NCI-H510A treated with DMSO at 0.1 percent for 48 hours (cell line): ENCODE measurements around the gene BCAR3.
"Not testable (repeated sequence)": the region's sequence is repeated elsewhere in the genome, so short reads cannot be mapped to it uniquely, and the experiment has no call there.

ENCODE experiments used
- DNase-seq: peaks from one replicate; lab custom pipeline; 2025; lab: John Stamatoyannopoulos, UW

BCAR3 gene

DNA sequence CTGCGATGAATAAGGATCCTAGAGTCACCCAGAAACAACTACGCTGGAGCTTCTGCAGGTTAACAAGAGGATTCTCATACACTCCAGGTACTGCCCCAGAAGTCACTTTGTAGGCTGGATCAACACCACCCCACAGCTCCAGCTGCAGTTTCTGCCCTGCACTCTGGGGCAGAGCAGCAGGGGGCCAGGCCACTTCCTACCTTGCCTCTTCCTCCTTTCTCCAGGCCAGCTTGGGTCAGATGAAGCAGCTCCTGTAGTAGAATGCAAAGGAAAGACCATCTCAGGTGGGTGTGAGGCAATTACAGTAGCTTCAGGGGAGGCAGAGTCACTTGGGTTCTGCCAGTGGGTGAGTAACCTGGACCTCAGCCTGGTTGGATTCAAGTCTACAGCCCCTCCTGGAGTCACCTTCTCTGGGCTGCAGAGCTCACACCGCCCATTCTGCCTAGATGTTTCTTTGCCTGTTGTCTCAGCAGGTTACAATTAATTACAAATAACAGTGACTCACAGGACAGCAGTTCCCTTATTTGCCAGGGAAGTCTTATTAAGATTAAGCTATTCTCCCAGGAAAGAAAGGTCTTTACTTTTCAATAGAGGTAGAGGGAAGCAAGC lies 24.4 kb upstream of the BCAR3 start:
- DNase-seq: peak; percentile 47

DNA sequence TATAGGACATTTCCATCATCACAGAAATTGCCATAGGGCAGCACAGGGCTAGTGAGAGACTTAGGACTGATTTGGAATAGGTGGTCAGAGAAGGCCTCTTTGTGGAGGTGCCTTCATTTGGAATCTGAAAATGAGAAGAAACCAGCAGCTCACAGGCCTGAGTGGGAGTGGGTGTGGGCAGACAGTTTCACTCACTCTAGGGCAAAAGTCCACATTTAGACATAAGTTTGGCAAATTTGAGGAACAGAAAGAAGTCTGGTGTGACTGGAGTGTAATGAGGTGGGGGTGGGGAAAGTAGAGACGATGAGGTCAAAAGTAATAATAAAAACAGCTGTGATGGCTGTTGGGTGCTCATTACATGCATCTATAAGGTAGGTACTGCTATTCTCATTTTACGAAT lies 22.4 kb upstream of the BCAR3 start:
- DNase-seq: no peak

DNA sequence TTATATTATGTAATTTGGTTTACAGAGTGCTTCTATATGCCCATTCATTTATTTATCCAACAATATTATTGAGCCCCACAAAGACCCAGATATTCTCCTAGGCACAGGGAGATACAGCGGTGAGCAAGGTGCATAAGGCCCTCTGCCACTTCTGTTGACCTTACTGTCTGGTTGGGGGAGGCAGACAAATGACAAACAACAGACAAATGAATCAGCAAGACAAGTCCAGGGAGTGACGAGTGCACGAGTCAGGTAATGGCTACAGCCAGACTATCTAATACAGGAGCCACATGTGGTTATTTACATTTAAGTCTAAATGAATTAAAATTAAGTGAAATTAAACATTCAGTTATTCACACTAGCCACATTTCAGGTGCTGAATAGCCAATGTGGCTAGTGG lies 22.0 kb upstream of the BCAR3 start:
- DNase-seq: peak; percentile 75

DNA sequence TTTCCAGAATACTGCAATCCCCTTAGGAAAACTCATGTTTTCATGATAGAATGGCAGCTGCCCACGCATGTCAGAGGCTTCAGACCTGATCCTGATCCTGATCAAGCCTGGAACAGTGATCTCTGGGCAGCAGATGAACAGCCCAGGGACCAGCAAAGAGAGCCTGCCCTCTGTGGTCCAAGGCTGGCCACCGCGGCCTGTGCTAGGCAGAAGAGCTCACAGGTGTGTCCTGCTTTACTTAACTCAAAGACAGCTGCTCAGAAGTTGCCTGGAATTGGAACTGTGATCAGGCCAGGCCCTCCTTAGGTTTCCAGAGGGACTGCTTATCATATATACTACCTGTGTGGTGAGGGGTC lies 21.2 kb upstream of the BCAR3 start:
- peak; percentile 89 for DNase-seq

DNA sequence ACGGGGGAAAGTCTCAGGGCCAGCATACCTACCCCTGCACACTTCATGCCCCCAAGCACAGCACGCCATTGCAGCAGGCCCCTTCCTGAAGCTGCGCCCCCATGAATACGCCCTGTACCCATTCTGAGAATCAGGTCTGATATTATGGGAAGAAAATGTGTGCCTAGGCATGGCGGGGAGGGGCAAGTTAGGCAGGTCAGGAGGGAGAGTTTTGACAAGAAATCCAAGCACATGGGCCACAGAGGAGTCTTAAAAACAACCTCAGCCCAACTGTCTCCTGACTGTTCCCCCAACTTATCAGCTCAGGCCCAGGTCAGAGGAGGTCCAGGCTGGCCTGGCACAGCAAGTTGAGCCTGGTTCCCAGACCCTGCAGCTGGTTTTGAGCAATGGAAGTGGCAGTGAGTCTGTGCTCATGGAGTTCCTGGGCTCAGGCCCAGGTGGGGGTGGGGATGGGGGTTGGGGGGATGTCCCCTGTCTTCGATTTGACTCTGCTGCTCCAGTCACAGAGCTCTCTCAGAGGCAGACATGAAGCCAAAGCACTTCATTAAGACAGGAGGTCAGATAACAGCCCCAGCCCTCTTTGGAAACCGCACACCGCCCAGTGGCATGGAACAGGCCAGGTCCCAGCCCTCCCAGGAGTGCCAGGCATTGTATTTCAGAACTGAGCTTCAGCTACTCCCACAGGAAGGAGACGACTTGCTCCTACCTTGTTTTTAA lies 20.6 kb upstream of the BCAR3 start:
- DNase-seq: peak; percentile 89

DNA sequence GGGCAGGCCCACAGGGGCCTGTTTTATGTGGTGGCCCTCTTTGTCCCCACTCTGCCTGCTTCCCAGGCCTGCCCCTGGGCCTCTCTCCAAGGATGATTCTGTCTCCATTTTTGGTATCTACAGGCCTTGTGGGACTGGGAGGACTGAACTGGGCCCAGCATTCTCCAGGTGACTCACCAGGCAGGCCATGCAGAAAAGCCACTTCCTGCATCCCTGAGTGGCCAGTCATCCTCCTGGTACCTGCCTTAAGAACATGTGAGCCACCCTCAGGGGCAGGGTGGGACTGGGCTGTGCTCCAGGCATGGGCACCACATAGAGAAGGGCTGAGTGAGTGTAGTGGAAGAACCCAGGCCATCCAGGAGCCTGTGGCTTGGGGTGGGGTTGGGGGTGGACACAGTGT lies 20.0 kb upstream of the BCAR3 start:
- no peak for DNase-seq

DNA sequence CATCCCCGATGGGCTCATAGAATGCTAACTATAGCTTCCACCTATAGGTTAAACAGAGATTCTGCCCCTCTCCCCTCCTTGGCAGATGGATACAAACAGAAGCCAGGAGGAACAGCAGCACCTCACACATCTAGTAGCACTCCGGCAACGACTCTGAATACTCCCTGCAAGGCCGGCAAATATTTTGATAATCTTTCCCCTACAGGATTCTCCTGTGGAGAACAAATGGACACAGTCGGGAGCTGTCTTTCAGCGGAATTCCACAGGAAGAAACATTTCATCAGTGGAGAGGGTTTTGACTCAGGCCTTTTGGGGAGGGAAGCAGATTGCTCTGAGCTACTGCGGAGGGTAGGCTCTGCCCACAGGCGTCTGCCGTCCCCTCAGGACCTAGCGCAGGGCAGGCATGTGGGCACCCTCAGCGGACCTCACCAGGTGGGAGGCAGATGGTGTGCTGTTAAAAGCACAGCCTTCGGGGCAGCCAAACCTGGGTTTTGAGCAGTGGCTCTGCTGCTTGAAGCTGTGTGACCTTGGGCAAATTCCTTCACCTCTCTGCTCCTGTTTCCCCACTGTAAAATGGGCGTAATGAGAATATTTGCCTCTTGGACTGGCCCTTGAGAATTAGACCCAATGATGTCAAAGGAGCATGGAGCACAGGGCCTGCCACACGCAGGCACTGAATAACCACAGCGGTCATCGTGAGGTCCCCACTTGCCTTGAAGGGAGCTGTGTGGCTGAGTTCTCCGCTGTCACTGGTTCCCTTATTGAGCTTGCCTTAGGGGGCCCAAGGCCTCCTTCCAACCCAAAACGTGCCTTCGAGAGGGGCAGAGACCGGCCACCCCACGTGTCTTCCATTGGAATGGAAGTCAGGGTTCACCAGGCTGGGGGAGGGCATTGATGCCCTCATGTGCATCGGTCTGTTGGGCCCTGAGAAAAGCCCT lies 19.2 kb upstream of the BCAR3 start:
- no peak for DNase-seq

DNA sequence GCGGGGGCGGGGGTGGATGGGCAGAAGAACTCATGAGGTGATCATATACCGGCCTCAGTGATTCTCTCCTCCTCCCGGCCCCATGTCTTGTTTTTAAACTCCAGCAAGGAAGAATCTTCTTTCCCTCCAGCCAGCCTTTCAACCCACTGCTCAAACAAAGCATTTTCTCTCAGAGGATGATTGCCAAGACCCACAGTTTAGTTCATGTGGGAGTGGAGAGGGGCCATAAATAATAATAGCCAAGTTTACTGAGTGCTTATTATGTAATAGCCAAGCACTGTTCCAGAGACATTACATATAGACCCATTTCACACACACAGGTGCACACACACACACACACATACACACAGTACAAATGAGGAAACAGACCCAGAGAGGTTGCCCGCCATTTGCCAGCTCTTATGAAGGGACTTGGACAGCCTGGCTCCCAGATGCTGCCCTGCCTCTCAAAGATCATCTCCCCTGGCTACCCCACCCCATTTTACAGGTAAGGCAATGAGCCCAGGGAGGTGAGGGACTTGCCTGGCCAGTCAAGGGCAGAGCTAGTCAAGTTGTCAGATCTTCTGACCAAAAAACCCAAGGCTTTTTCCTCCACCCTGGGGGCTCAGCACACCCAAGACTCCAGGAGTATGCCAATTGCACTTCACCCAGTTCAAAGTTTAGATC lies 18.0 kb upstream of the BCAR3 start:
- no peak for DNase-seq

DNA sequence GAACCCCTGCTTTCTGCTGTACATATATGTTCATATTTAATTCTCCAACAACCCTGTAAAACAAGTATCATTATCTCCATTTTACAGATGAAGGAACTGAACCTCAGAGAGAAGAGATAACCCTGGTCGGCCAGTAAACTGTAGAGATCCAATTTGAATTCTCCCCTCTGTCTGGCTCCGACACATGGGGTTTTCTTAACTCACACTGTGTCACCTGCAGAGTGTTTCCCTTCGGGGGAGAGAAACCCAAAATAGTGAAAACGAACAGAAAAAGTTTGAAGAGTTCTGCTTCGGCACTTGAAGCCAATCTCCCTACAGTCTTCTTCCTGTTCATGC lies 17.4 kb upstream of the BCAR3 start:
- no peak for DNase-seq

DNA sequence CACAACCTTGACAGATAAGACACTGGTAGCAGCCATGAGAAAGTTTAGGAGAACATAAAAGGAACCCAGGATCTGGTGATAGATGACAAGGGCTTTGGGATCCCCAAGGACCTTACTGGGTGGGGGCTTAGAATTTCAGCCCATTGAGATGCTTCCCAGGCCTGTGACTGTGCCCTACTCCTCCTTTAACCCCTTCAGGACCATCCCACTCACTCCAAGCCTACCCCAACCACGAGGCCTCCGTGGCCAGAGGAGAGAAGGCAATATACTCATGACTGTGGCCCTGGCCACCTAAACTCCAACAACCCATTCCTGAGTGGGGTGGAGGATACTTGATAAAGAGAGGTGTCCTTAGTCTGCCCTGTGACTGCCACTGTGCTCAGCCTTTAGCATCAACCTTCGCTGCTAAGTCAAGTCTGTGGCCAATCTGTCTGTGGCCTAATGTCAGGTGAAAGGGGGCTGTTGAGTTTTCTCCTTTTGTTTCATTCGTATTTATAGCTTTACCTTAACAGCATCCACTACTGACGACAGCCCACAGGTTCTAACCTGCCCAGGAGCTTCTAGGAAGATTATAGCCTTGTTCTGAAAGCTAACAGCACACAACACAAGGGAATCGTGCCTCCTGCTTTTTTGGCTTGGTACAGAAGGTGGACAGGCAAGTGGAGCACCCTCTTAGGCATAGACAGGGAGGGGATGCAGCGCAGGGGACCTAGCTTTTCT lies 16.9 kb upstream of the BCAR3 start:
- DNase-seq: no peak

DNA sequence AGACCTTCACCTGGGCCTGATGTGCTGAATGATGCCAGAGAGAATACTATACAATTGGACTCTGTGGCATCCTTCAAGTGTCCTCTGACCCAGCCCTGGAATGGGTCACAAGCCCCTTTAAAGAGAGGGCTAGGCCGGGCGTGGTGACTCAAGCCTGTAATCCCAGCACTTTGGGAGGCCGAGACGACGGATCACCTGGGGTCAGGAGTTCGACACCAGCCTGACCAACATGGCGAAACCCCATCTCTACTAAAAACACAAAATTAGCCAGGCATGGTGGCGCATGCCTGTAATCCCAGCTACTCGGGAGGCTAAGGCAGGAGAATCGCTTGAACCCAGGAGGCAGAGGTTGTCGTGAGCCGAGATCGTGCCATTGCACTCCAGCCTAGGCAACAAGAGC lies 15.9 kb upstream of the BCAR3 start:
- DNase-seq: not testable (repeated sequence)

DNA sequence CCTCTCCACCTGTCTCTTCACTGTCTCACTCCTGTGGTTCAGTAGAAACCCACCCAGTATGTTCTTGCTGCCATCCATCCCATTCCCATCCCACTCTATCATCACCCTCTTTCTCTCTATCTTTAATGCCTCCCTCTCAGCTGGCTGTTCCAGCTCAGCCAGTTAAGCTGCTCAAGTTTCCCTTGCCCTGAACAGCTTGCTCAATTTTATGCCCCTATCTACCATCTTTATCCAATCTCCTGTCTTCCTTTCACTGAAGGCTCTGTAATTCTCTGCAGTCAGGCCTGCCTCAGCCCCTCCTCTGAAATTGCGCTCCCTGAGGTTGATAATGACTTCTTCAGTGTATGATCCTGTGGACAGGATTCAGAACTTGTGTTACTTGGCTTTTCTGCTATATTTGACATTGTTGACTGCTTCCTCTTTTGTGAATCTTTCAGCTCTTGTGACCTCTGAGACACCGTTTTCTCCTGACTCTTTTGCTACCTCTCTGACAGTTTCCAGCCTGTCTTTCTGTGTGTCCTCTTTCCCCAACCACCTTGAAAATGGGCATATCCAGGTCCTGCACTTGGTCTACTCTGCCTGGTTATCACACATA lies 13.9 kb upstream of the BCAR3 start:
- DNase-seq: no peak

DNA sequence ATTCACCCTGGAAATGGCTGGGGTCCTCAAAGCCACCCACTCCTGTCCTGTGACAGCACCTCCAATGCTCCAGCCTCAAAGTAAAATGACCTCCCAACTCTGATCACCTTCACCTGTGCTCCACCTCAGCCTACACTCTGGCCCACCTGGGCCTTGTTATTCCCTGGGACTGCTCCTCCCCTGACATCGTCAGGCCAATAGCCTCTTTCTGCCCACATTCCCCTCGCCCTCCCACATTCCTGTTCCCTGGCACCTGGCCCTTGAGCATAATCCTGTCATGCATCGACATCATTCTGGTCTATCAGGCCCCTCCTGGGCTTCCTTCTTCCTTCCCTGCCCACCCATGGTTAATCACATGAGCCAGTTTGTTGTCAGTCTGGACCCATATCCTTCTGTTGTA lies 13.2 kb upstream of the BCAR3 start:
- DNase-seq: peak; percentile 45

DNA sequence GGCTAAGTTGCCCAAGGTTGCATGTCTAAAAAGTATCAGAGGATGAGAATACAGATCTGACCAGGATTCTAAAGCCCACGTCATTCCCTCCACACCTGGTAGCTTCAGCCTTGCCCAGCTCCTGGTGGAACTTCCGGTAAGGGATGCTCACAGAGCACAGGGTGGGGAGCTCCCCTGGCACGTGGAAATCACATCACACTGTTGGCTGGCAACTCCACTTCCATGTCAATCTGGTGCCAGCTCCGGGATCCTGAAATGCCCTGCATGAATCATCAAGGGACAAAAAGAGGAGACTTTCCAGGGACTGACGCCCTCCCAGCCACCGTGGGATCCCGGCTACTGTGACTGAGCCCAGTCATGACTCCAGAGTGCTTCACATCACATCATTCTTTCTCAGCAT lies 12.4 kb upstream of the BCAR3 start:
- DNase-seq: no peak

DNA sequence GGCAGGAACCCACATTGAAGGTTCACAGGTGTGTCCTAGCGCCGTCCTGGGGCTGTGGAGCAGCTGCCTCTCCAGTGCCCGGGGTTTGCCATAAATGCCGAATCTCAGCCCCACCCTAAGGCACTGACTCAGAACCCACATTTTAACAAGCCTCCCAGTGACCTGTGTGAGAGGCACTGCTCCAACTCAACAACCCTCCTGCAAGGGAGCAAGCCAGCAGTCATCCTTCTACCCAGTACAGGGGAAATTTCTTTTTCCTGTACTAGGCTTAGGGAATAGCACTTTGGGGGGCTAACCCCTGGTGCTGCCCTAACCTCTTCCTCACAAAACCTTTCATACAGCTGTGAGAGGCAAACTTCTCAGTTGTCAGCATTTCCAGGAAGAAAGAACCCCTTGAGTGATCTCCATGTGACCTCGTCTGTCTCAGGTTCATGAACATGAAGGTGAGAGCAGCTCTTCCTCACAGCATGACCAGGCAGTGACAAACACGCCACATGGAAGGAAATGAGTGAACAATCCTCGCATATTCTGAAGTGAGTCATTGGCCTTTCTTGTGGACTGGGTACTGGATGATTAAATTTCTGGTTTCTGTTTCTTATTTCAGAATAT lies 11.4 kb upstream of the BCAR3 start:
- DNase-seq: no peak

DNA sequence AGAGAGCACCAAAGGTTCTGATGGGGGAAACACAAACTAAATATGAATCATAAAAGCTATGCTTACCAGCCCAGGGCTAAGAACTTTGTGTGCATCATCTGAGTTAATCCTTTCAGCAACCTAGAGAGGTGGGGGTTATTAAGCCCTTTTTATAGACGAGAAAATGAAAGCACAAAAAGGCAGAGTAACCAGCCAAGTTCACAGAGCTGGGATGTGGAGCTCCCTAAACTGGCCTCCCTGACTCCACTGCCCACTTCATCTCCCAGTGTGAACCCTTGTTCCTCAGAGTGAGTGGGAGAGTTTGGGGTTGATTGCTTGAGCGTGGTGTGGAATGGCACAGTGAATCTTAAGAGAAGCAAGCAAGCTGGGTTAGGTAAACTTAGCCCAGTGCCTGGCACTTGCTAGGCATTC lies 10.8 kb upstream of the BCAR3 start:
- no peak for DNase-seq

DNA sequence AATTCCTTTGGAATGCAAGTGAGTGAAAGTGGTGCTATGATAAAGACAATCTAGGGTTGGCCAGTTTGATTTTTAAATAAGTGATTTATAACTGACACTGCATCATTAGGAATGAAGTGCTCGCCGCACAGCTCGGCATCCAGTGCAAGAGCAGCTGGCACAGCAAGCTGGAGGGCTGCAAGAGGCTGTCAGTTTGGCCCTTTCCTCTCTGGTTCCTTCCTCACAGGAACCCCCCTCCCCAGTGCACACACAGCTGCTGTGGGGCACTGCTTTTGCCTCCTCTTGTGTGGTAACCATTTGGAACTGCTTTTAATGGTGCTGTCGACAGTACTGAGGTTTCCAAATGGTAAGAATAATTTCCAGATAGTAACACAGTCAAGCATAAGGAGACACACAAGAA lies 10.4 kb upstream of the BCAR3 start:
- DNase-seq: peak; percentile 39

DNA sequence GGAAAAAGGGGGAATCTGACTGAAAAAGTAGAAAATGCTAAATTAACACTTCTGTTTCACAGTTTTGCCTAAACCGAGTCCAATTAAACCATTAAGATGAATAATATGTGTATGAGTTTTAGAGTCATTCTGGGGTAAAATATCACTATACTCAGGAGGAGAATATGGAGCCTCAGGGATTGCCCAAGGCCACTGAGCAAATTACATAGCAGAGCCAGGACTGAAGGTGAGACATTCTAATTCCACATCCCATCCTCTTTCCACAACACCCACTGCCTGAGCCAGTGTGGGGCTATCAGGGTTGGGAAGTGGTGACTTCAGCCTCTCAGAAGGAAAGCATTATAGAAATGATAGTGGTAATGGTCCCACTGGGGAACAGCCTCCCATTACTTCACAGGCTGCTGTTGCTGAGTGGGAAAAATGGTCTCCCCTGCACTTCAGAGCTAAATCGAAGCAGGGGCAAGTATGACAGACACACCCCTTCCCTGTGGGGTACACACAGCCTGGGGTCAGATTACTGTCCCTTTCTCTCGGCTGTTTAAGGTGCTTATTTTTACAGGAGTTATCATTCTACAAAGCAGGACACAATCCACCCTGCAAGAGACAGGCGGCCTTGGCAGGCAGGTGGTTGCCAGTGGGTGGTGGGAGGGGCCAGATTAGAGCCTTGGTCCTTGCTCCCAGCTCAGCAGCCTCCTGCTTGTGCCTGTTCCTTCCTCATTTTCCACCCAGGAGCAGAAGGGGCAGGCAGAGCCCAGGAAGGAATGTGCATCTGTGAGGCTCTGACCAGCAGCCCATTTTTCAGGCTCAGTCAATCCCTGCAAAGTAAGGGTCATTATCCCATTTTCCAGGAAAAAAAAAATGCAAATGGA lies 9.5 kb upstream of the BCAR3 start:
- DNase-seq: peak; percentile 48

DNA sequence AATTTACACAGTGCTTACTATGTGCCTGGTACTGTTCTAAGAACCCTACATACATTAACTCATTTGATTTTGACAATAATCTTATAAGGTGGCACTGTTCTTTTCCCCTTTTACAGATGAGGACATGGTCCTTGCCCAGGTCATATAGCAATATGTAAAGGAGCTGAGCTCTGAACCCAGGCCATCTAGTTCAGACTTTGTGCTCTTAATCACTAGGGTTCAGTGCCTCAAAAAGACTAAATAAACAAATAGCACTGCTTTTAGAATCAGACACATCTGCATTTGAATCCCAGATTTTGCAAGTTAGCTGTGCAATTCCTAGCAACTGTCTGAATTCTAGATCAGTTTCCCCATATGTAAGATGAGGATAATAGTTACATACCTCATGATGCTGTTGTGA lies 8.7 kb upstream of the BCAR3 start:
- DNase-seq: no peak
